Measurements from ENCODE around the gene AGAP6. TPM values are rescaled to one million over a fixed set of nuclear protein-coding genes. Genes with fewer than 3 reads are reported as not detected.
A peak's percentile ranks its signal among the peaks of the same experiment; 100 is the strongest.
"Not testable (repeated sequence)": the region's sequence is repeated elsewhere in the genome, so short reads cannot be mapped to it uniquely, and the experiment has no call there.

The AGAP6 gene
- polyA plus RNA-seq: 24.7 TPM
- long read RNA-seq, donor 1, partial matches to known transcripts: 0 of 1 reads
- long read RNA-seq, donor 1, other reads (novel, unspliced or antisense): 0 of 1 reads
- long read RNA-seq, donor 2, partial matches to known transcripts: 0 of 3 reads
- long read RNA-seq, donor 2, other reads (novel, unspliced or antisense): 0 of 3 reads
- long read RNA-seq, donor 3: 0 reads
- long read RNA-seq, donor 4: 0 reads
- long read RNA-seq, donor 5: 0 reads
- long read RNA-seq, donor 6: 0 reads
- long read RNA-seq, donor 7: 0 reads
- long read RNA-seq, donor 8, partial matches to known transcripts: 0 of 3 reads
- long read RNA-seq, donor 8, other reads (novel, unspliced or antisense): 0 of 3 reads
- long read RNA-seq, donor 9, partial matches to known transcripts: 0 of 4 reads
- long read RNA-seq, donor 9, other reads (novel, unspliced or antisense): 0 of 4 reads
- long read RNA-seq, donor 10, partial matches to known transcripts: 8 of 11 reads
- long read RNA-seq, donor 10, other reads (novel, unspliced or antisense): 0 of 11 reads
- long read RNA-seq, donor 11, partial matches to known transcripts: 0 of 2 reads
- long read RNA-seq, donor 11, other reads (novel, unspliced or antisense): 0 of 2 reads

DNA sequence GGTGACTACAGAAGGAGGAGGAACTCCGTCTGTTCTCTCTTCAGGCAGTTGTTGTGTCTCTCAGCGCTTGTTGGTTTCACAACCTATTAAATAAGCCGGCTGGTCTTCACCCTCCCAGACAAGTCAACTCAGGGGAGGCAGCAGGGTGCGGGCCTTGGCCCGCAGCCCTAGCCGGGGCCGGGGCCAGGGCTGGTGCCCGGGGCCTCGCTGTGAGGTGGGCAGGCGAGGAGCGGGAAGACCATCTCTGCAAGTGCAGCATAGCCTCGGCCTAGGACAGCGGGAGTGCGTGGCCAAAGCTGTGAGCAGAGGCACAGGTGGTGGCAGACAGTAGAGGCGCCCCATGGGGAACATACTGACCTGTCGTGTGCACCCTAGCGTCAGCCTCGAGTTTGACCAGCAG, at the start of gene AGAP6:
Gene AGAP6 (plus strand): TSS at position 31 of the 400 bp plus-strand sequence. CDS start 310 bp downstream, at position 341.
- H3K9me3 ChIP-seq (ENCODE audit: control insufficient read depth, low read depth, low read length); DNase-seq; H3K4me3 ChIP-seq (ENCODE audit: low read length); H3K4me1 ChIP-seq (ENCODE audit: control insufficient read depth, insufficient read depth, low read length); H3K36me3 ChIP-seq (ENCODE audit: control insufficient read depth, insufficient read depth, low read length); H3K27ac ChIP-seq (ENCODE audit: low read length); H3K27me3 ChIP-seq (ENCODE audit: control insufficient read depth, insufficient read depth, low read length): not testable (repeated sequence)
- no CpG with 5 or more reads among the region's 18 CpGs for WGBS (ENCODE audit: insufficient coverage, low lambda C conversion rate)

DNA sequence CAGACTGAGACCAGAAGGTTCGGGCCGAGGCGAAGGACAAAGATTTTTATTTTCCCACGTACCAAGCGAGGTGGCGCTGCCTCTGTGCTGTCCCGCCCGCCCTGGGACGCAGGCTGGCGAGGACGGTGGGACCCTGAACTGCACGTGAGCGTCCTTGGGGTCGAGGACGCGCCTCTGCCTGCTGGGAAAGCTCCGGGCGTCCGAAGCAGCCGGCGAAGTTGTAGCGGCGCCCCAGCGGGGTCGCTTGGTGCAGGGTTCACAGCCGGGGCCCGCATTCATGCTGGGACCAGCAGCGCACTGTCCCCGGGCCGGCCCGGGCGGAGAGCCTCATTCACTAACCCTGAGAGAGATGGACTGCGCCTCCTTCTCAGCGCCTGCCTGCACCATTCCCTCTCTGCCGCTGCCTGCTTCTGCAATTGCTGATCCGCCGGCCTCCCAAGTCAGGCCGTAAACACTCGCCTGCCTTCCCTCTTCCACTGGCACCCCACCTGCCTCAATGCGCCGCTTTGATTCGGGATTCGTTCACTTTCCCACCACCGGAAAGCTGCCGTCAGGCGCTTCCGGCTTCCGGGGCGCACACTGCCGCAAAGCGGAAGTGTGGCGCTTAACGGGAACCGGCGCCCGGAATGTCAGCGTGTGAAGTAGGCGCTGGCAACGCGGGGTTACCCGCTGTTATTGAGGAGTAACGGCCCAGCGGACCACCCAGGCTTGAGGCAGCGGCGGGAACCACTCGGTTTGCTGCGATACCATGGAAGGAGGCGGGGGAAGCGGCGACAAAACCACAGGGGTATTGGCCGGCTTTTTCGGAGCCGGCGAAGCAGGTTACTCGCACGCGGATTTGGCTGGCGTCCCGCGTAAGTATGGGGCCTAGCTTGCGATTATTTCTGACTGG, 46.5 kb upstream of the AGAP6 start, which contains the start of the genes PARG and TIMM23B:
Gene PARG (minus strand): TSS at position 581 of the 892 bp plus-strand sequence. CDS start 302 bp downstream, at position 279.
Gene TIMM23B (plus strand): TSS at position 607 of the 892 bp plus-strand sequence. CDS start 142 bp downstream, at position 749.
- H3K36me3 ChIP-seq (ENCODE audit: control insufficient read depth, insufficient read depth, low read length); H3K27me3 ChIP-seq (ENCODE audit: control insufficient read depth, insufficient read depth, low read length); H3K4me1 ChIP-seq (ENCODE audit: control insufficient read depth, insufficient read depth, low read length); H3K9me3 ChIP-seq (ENCODE audit: control insufficient read depth, low read depth, low read length): not testable (repeated sequence)
- Histone ChIP-seq H3K27ac (ENCODE audit: low read length) (peak within 1 kb of the TSS; percentile 62), H3K4me3 (ENCODE audit: low read length) (peak within 1 kb of the TSS; percentile 79)
- DNase-seq: peak; percentile 69 to 81
- WGBS (ENCODE audit: insufficient coverage, low lambda C conversion rate): no CpG with 5 or more reads among the region's 81 CpGs

DNA sequence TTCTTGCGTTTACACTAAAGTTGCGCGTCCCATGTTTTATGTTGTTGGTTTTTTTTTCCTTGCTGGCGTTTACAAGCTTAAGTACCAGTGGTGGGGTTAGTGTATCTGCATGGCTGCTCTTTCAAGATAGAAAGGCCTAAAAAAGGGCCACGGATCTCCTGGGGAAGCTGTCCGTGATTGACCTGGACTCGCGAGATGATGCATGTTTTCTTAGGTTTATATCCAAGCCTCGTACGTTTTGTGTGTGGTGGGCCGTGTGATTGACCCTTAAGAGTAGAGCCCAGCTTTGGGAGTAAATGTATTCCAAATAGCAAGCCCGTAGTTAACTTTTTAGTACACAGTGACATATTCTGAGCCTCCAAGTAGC, 45.9 kb upstream of the AGAP6 start:
- H3K27me3 ChIP-seq (ENCODE audit: control insufficient read depth, insufficient read depth, low read length): not testable (repeated sequence)
- WGBS (ENCODE audit: insufficient coverage, low lambda C conversion rate): 0% methylated on average over 3 of the region's 12 CpGs

DNA sequence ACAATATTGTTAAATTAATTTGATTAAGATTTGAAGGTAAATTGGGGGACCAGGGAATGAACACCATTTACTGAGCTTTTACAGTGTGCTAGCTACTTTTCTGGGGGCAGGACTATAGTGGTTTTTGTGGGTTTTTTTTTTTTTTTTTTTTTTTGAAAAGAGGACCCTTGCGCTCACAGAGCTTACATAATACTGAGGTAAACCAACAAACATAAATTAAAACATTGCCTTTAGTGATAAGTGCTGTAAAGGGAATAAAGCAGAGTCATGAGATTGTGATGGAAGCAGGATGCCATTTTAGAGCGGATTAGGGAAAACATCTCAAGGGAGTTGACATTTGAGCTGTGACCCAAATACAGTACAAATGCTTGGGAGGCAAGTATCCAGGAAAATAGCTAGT, 44.6 kb upstream of the AGAP6 start:
- H3K9me3 ChIP-seq (ENCODE audit: control insufficient read depth, low read depth, low read length); H3K27ac ChIP-seq (ENCODE audit: low read length); H3K4me3 ChIP-seq (ENCODE audit: low read length); DNase-seq; H3K36me3 ChIP-seq (ENCODE audit: control insufficient read depth, insufficient read depth, low read length); H3K27me3 ChIP-seq (ENCODE audit: control insufficient read depth, insufficient read depth, low read length); H3K4me1 ChIP-seq (ENCODE audit: control insufficient read depth, insufficient read depth, low read length): not testable (repeated sequence)
- WGBS (ENCODE audit: insufficient coverage, low lambda C conversion rate): no CpG with 5 or more reads among the region's 2 CpGs

More for the DNA sequence above, 45.9 kb upstream of the AGAP6 start:
- not testable (repeated sequence) for H3K9me3 ChIP-seq (ENCODE audit: control insufficient read depth, low read depth, low read length); H3K4me1 ChIP-seq (ENCODE audit: control insufficient read depth, insufficient read depth, low read length); H3K36me3 ChIP-seq (ENCODE audit: control insufficient read depth, insufficient read depth, low read length)
- Histone ChIP-seq H3K4me3 (ENCODE audit: low read length) (peak overlapping the region; percentile 79), H3K27ac (ENCODE audit: low read length) (peak overlapping the region; percentile 62)
- peak in 1 of 2 donors; percentile 3 for DNase-seq

DNA sequence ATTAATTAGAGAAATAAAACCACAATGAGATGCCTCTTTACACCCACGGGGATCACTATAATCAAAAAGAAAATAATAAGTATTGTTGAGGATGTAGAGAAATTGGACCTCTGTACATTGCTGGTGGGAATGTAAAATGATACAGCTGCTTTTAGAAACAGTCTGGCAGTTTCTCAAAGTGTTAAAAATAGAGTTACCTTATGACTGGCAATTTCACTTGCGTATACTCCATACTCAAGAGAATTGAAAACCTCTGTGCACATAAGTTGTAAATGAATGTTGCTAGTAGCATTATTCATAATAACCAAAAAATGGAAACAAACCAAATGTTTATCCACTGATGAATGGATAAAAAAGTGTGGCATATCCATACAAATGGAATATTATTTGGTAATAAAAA, 40.1 kb upstream of the AGAP6 start:
- not testable (repeated sequence) for DNase-seq; H3K9me3 ChIP-seq (ENCODE audit: control insufficient read depth, low read depth, low read length); H3K27me3 ChIP-seq (ENCODE audit: control insufficient read depth, insufficient read depth, low read length); H3K4me1 ChIP-seq (ENCODE audit: control insufficient read depth, insufficient read depth, low read length); H3K36me3 ChIP-seq (ENCODE audit: control insufficient read depth, insufficient read depth, low read length); H3K27ac ChIP-seq (ENCODE audit: low read length); H3K4me3 ChIP-seq (ENCODE audit: low read length)
- no CpG with 5 or more reads among the region's 2 CpGs for WGBS (ENCODE audit: insufficient coverage, low lambda C conversion rate)

DNA sequence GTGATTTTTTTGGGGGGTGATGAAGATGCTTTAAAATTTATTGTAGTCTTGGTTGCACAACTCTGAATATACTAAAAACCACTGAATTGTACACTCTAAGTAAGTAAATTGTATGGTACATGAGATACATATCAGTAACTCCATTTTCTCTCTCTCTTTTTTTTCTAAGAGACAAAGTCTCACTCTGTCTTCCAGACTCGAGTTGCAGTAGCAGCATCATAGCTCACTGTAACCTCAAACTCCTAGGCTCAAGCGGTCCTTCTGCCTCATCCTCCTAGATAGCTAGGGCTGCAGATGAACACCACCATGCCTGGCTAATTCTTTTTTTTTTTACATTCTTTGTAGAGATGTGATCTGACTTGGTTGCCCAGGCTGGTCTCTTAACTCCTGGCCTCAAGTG, 39.5 kb upstream of the AGAP6 start:
- H3K27ac ChIP-seq (ENCODE audit: low read length); H3K36me3 ChIP-seq (ENCODE audit: control insufficient read depth, insufficient read depth, low read length): not testable (repeated sequence)
- WGBS (ENCODE audit: insufficient coverage, low lambda C conversion rate): no CpG with 5 or more reads among the region's 2 CpGs

DNA sequence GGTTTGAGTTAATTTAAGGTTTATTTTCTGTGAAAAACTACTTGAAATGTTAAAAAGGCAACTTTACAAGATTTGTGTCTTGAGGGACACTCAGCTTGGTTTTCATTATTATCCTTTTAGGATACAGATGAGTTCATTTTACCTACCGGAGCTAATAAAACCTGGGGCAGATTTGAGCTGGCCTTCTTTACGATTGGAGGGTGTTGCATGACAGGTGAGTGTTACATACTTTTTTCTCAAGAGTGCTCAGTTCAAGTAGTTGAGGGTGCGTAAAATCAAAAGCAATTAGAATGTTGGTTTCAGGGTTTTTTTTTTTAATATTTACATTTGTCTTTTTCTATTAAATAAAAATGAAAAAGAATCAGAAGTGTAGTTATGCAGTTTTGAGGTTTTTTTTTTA, 36.2 kb upstream of the AGAP6 start:
- not testable (repeated sequence) for H3K9me3 ChIP-seq (ENCODE audit: control insufficient read depth, low read depth, low read length); H3K27ac ChIP-seq (ENCODE audit: low read length); H3K4me1 ChIP-seq (ENCODE audit: control insufficient read depth, insufficient read depth, low read length); H3K4me3 ChIP-seq (ENCODE audit: low read length); H3K36me3 ChIP-seq (ENCODE audit: control insufficient read depth, insufficient read depth, low read length); DNase-seq; H3K27me3 ChIP-seq (ENCODE audit: control insufficient read depth, insufficient read depth, low read length)
- no CpG with 5 or more reads among the region's 3 CpGs for WGBS (ENCODE audit: insufficient coverage, low lambda C conversion rate)

More for the DNA sequence above, 39.5 kb upstream of the AGAP6 start:
- not testable (repeated sequence) for H3K4me3 ChIP-seq (ENCODE audit: low read length); H3K4me1 ChIP-seq (ENCODE audit: control insufficient read depth, insufficient read depth, low read length); DNase-seq; H3K27me3 ChIP-seq (ENCODE audit: control insufficient read depth, insufficient read depth, low read length); H3K9me3 ChIP-seq (ENCODE audit: control insufficient read depth, low read depth, low read length)

DNA sequence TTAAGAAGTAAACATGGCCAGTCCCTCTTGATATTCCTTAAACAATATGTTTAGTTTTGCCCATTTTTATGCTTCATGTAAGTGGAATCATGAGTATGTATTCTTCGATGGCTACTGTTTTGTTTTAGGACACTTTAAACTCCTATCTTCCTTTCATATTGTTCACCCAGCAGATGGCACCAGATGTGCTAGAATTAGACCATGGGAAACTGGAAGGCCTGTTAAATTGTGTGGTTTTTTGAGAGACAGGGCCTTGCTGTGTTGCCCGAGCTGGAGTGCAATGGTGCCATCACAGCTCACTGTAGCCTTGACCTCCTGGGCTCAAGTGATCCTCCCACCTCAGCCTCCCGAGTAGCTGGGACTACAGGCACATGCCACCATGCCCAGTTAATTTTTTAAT, 35.1 kb upstream of the AGAP6 start:
- DNase-seq: not testable (repeated sequence)

DNA sequence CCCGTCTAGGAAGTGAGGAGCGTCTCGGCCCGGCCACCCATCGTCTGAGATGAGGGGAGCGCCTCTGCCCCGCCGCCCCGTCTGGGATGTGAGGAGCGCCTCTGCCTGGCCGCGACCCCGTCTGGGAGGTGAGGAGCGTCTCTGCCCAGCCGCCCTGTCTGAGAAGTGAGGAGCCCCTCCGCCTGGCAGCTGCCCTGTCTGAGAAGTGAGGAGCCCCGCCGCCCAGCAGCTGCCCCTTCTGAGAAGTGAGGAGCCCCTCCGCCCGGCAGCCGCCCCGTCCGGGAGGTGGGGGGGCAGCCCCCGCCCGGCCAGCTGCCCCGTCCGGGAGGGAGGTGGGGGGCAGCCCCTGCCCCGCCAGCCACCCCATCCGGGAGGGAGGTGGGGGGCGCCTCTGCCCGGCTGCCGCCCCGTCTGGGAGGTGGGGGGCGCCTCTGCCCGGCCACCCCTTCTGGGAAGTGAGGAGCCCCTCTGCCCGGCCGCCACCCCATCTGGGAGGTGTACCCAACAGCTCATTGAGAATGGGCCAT, 17.8 kb upstream of the AGAP6 start:
- not testable (repeated sequence) for H3K9me3 ChIP-seq (ENCODE audit: control insufficient read depth, low read depth, low read length); H3K4me1 ChIP-seq (ENCODE audit: control insufficient read depth, insufficient read depth, low read length); H3K27me3 ChIP-seq (ENCODE audit: control insufficient read depth, insufficient read depth, low read length); H3K36me3 ChIP-seq (ENCODE audit: control insufficient read depth, insufficient read depth, low read length); H3K4me3 ChIP-seq (ENCODE audit: low read length); DNase-seq; H3K27ac ChIP-seq (ENCODE audit: low read length)
- no CpG with 5 or more reads among the region's 37 CpGs for WGBS (ENCODE audit: insufficient coverage, low lambda C conversion rate)

More for the DNA sequence above, 35.1 kb upstream of the AGAP6 start:
- not testable (repeated sequence) for H3K4me3 ChIP-seq (ENCODE audit: low read length); H3K27ac ChIP-seq (ENCODE audit: low read length); H3K27me3 ChIP-seq (ENCODE audit: control insufficient read depth, insufficient read depth, low read length); H3K36me3 ChIP-seq (ENCODE audit: control insufficient read depth, insufficient read depth, low read length); H3K4me1 ChIP-seq (ENCODE audit: control insufficient read depth, insufficient read depth, low read length); H3K9me3 ChIP-seq (ENCODE audit: control insufficient read depth, low read depth, low read length)
- WGBS (ENCODE audit: insufficient coverage, low lambda C conversion rate): no CpG with 5 or more reads among the region's 3 CpGs

DNA sequence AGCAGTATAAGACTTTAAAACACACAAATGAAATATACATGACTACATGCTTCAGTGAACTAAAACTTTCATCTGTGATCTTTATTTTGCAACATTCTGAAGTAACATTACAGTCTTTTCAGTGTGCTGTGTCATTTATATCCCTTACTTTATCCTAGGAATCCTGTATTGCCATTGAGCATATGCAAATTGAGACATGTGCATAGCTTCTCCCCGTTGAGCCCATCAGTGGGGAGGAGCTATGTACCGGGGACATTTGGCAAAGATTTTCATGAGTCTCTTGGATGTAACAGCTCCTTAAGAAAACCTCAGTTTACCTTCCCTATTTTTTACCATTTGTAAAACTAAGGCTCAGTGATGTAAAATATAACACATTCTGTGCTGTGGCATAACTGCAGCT, 16.7 kb upstream of the AGAP6 start:
- no CpG with 5 or more reads among the region's 2 CpGs for WGBS (ENCODE audit: insufficient coverage, low lambda C conversion rate)
- H3K4me3 ChIP-seq (ENCODE audit: low read length); DNase-seq; H3K9me3 ChIP-seq (ENCODE audit: control insufficient read depth, low read depth, low read length); H3K4me1 ChIP-seq (ENCODE audit: control insufficient read depth, insufficient read depth, low read length); H3K36me3 ChIP-seq (ENCODE audit: control insufficient read depth, insufficient read depth, low read length); H3K27me3 ChIP-seq (ENCODE audit: control insufficient read depth, insufficient read depth, low read length); H3K27ac ChIP-seq (ENCODE audit: low read length): not testable (repeated sequence)

All from large intestine (tissue), 12 donors.